Heart left ventricle (tissue), 13 donors: ENCODE data around the gene ZNF689.

Experiments
- POLR2A ChIP-seq, 2 donors: fragments of 450-650 bp; IDR thresholded peaks; one replicate each; pipeline ENCODE4 v1.6.1; 2017; ENCODE audit warnings: antibody characterized with exemption in 2 of 2, mild to moderate bottlenecking in 2 of 2, moderate library complexity in 2 of 2
- TF ChIP-seq, protein P1 (sequence below), 12 donors: fragments of 200-600 bp; sonication (generic) in 4 of 12; IDR thresholded peaks; one replicate each; pipeline versions ENCODE4 v1.5.0 to v1.8.0; 2018 to 2022; ENCODE audit warnings: antibody characterized with exemption in 12 of 12, mild to moderate bottlenecking in 5 of 12
- donor health status: ischemic (EF 13 %, LVEDD 7.1; RV severe dilation, severe dysfunction).
- donor health status: DM: no; HTN: yes; CAD: no.
- donor health status: DM: no; HTN: no; CAD: no.
- donor health status: ischemic (EF 25% LVEDD 6.9; RV normal size, moderate dysfunction).
- donor health status: ischemic (EF 25% LVEDD 5.7; RV mildly dilated, moderate dysfunction).
- donor health status: ischemic (EF 35%, LVEDD 5.7; RV mildly dilated, moderate dysfunction).
- donor health status: nonischemic (EF 11% LVEDD 7.7; RV severe dilation, severe dysfunction).
- donor health status: DM: yes; HTN: yes; CAD: no.
- donor health status: PGD.
- donor health status: ischemic (EF 29% LVEDD 5.4; RV normal size, mild dysfunction).
- donor health status: nonischemic (EF 23%, LVEDD 6.1; RV moderate dilation, normal function).

DNA sequence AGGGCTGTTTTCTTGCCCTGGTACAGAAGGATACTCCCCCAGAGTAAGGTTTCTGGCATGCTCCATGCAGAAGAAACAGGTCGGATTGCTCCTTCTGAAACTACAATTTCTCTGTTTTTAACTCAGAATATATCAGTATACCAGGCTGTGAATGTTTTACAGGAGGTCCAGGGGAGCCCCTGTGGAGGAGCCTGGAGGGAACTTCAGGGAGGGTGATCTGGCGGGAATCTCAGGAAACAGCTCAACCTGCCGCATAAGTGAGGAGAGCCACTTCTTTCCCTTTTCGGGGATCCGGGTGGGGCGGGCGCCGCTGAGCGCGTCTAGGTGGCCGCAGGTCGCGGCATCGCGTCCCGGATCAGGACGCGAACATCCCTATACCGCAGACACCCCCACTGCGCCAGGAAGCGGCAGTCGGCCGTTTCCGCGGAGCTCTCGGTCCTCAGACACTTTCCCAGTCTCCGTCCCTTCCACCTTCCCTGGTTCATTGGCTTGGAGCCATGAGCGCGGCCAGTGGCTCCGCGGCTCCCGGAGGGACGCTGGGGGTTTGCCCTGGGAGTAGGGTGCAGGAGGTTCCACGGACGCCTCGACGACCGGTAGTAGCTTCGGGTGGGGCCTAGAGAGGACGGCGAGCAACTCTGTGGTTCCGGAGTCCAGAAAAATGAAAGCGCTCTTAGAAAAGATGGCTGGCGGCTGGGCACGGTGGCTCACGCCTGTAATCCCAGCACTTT is 48.9 kb downstream of the ZNF689 start:
- TF ChIP-seq, protein P1, sequence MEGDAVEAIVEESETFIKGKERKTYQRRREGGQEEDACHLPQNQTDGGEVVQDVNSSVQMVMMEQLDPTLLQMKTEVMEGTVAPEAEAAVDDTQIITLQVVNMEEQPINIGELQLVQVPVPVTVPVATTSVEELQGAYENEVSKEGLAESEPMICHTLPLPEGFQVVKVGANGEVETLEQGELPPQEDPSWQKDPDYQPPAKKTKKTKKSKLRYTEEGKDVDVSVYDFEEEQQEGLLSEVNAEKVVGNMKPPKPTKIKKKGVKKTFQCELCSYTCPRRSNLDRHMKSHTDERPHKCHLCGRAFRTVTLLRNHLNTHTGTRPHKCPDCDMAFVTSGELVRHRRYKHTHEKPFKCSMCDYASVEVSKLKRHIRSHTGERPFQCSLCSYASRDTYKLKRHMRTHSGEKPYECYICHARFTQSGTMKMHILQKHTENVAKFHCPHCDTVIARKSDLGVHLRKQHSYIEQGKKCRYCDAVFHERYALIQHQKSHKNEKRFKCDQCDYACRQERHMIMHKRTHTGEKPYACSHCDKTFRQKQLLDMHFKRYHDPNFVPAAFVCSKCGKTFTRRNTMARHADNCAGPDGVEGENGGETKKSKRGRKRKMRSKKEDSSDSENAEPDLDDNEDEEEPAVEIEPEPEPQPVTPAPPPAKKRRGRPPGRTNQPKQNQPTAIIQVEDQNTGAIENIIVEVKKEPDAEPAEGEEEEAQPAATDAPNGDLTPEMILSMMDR (IDR thresholded peaks at IDR 0.05): no peak
- no peak for TF ChIP-seq POLR2A (IDR thresholded peaks at IDR 0.05)
